ENCODE results near the gene BPNT1.

DNA sequence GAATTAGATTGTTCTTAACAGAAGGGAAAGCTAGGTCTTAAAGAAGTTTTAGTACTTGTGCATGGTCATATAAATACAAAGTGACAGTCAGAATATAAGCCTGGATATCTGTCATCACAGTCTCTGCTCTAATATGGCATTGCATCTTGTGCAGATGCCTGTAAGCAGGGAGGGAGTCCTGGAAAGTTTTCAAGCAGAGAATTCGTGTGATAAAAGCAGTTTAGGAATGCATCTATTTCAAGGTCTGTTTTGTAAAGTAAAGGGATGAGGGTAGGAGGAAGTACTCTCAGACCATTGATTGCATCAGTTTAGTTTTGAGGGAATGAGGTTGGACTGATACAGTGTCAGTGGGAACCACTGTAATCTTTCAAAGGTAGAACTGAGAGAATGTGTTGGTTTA is 35.0 kb upstream of the BPNT1 start:
- TF ChIP-seq, protein P1, sequence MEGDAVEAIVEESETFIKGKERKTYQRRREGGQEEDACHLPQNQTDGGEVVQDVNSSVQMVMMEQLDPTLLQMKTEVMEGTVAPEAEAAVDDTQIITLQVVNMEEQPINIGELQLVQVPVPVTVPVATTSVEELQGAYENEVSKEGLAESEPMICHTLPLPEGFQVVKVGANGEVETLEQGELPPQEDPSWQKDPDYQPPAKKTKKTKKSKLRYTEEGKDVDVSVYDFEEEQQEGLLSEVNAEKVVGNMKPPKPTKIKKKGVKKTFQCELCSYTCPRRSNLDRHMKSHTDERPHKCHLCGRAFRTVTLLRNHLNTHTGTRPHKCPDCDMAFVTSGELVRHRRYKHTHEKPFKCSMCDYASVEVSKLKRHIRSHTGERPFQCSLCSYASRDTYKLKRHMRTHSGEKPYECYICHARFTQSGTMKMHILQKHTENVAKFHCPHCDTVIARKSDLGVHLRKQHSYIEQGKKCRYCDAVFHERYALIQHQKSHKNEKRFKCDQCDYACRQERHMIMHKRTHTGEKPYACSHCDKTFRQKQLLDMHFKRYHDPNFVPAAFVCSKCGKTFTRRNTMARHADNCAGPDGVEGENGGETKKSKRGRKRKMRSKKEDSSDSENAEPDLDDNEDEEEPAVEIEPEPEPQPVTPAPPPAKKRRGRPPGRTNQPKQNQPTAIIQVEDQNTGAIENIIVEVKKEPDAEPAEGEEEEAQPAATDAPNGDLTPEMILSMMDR (conservative IDR thresholded peaks at IDR 0.05 in 1 of 2, IDR thresholded peaks at IDR 0.05 in 1 of 2; ENCODE audit: extremely low read depth in 1 of 2, insufficient read depth in 1 of 2, low read depth in 1 of 2, low read length in 2 of 2): no peak
- no peak for TF ChIP-seq EZH2 (IDR thresholded peaks at IDR 0.05; ENCODE audit: borderline replicate concordance, low read length)

Measured in mammary epithelial cell (primary cell).